ENCODE results near the gene FNBP1L. TPM values are rescaled to one million over a fixed set of nuclear protein-coding genes. Genes with fewer than 3 reads are reported as not detected.

FNBP1L gene
- polyA plus RNA-seq, 1 experiment: 5.5 TPM

GRCh38 chr1:93531193-93531592 is 83.3 kb downstream of the FNBP1L start:
- DNase-seq (ENCODE audit: low read depth): no peak
- ChIA-PET POLR2A (no interaction called here), CTCF (interaction anchor here (1.0 kb wide), 1 partner anchor 8 kb away, joined by 3 read pairs; no protein-coding TSS in a partner anchor)
- no peak overlapping the region for H3K4me3 ChIP-seq (ENCODE audit: low read depth, low read length)
- no peaks in the 10 kb centered on the region for H3K27me3 ChIP-seq (ENCODE audit: control insufficient read depth, insufficient read depth, low read length)
- TF ChIP-seq CTCF (IDR thresholded peaks at IDR 0.05; ENCODE audit: insufficient read depth, low read depth, low read length): no peak
- H3K36me3 ChIP-seq (ENCODE audit: control insufficient read depth, insufficient read depth, low read length): no peaks in the 10 kb centered on the region

GRCh38 chr1:93532780-93533378 is 85.0 kb downstream of the FNBP1L start:
- no peak for TF ChIP-seq CTCF (IDR thresholded peaks at IDR 0.05; ENCODE audit: insufficient read depth, low read depth, low read length)
- H3K36me3 ChIP-seq (ENCODE audit: control insufficient read depth, insufficient read depth, low read length): no peaks in the 10 kb centered on the region
- no peak for DNase-seq (ENCODE audit: low read depth)
- no peak overlapping the region for H3K4me3 ChIP-seq (ENCODE audit: low read depth, low read length)
- ChIA-PET POLR2A (no interaction called here), CTCF (interaction anchor here (0.9 to 1.0 kb wide), 2 partner anchors 20 to 292 kb away, joined by 3 read pairs; no protein-coding TSS in a partner anchor)
- H3K27me3 ChIP-seq (ENCODE audit: control insufficient read depth, insufficient read depth, low read length): no peaks in the 10 kb centered on the region

- no peak for TF ChIP-seq CTCF (IDR thresholded peaks at IDR 0.05; ENCODE audit: insufficient read depth, low read depth, low read length)
- POLR2A ChIA-PET: no interaction called here
- DNase-seq (ENCODE audit: low read depth): no peak
- H3K27me3 ChIP-seq (ENCODE audit: control insufficient read depth, insufficient read depth, low read length): no peaks in the 10 kb centered on the region
- H3K4me3 ChIP-seq (ENCODE audit: low read depth, low read length): no peak overlapping the region
- no peaks in the 10 kb centered on the region for H3K36me3 ChIP-seq (ENCODE audit: control insufficient read depth, insufficient read depth, low read length)
- CTCF ChIA-PET: interaction anchor here (0.9 to 1.3 kb wide), 2 partner anchors 19 to 27 kb away, joined by 3 read pairs; no protein-coding TSS in a partner anchor
These were observed 85.8 kb downstream of the FNBP1L start for GRCh38 chr1:93533677-93534076.

DNA sequence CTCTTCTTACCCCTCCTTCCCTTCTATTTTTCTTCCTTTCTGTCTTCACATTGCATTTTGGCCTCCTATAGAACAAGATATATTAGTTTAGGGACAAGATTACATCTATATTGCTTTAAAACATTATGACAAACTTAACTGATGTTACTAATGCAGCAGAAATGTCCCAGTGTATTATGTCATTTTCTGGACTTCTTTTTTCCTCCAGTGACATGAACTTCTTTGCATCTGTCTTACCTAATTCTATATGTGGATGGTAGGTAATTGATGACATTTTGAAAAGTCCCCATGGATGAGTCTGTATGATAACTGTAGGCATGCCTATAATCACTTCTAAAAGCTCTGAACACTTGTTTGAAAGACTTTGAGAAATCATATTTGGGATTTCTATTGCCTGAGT is 89.5 kb downstream of the FNBP1L start:
- no peak for DNase-seq (ENCODE audit: low read depth)
- Histone ChIP-seq H3K36me3 (ENCODE audit: control insufficient read depth, insufficient read depth, low read length) (no peaks in the 10 kb centered on the region), H3K27me3 (ENCODE audit: control insufficient read depth, insufficient read depth, low read length) (no peaks in the 10 kb centered on the region), H3K4me3 (ENCODE audit: low read depth, low read length) (no peak overlapping the region)
- POLR2A ChIA-PET: no interaction called here
- CTCF ChIA-PET: no interaction called here
- no peak for TF ChIP-seq CTCF (IDR thresholded peaks at IDR 0.05; ENCODE audit: insufficient read depth, low read depth, low read length)

GRCh38 chr1:93537924-93538323 is 90.0 kb downstream of the FNBP1L start:
- no peaks in the 10 kb centered on the region for H3K27me3 ChIP-seq (ENCODE audit: control insufficient read depth, insufficient read depth, low read length)
- no peak for DNase-seq (ENCODE audit: low read depth)
- H3K4me3 ChIP-seq (ENCODE audit: low read depth, low read length): no peak overlapping the region
- no peak for TF ChIP-seq CTCF (IDR thresholded peaks at IDR 0.05; ENCODE audit: insufficient read depth, low read depth, low read length)
- ChIA-PET POLR2A (no interaction called here), CTCF (interaction anchor here (0.6 to 1.4 kb wide), 2 partner anchors 10 kb away, joined by 3 to 4 read pairs; no protein-coding TSS in a partner anchor)
- H3K36me3 ChIP-seq (ENCODE audit: control insufficient read depth, insufficient read depth, low read length): no peaks in the 10 kb centered on the region

Measured in BJ (cell line).